IMR-90 (cell line): ENCODE measurements around the gene METTL24. TPM values are rescaled to one million over a fixed set of nuclear protein-coding genes. Genes with fewer than 3 reads are reported as not detected.

Source experiments
- ATAC-seq: fragments of 200-7000 bp; cut with Tn5 transposase; 2 replicates; pipeline ENCODE4 v1.9.1; 2020; ENCODE audit warnings: low read depth, mild to moderate bottlenecking, moderate library complexity
- BruUV-seq: library from RNA; stranded (reverse); fragments of 400-500 nt; replicated peaks from 2 replicates; lab custom pipeline; 2021; lab: Mats Ljungman, UMichigan
- CTCF ChIA-PET: fragments of 300-600 bp; formaldehyde crosslinking; extraction: SDS; loops from one replicate; lab custom pipeline; 2021; ENCODE audit warnings: antibody characterized with exemption; lab: Yijun Ruan, JAX
- POLR2A ChIA-PET: fragments of 300-600 bp; sonication (Branson Sonifier 250); formaldehyde crosslinking; loops from one replicate; lab custom pipeline; 2022; ENCODE audit warnings: antibody characterized with exemption; ENCODE audit not compliant: unreplicated experiment; lab: Charles Lee
- DNase-seq: peaks from one replicate; pipeline ENCODE4 v3.0.0; 2013
- H2AFZ ChIP-seq: replicated peaks from 2 replicates; pipeline ENCODE3; 2013; ENCODE audit warnings: low read length, mild to moderate bottlenecking; ENCODE audit not compliant: poor library complexity
- H2AK5ac ChIP-seq: 2 replicates; pipeline ENCODE4 v1.6.1; 2013; ENCODE audit warnings: low read depth, low read length, inconsistent platforms
- H2AK9ac ChIP-seq: replicated peaks from 2 replicates; pipeline ENCODE3; 2013; ENCODE audit warnings: mild to moderate bottlenecking, low read depth, low read length, moderate library complexity; ENCODE audit not compliant: poor library complexity
- H2BK120ac ChIP-seq: 2 replicates; pipeline ENCODE4 v1.6.1; 2013; ENCODE audit warnings: low read depth, low read length, inconsistent platforms
- H2BK15ac ChIP-seq: 3 replicates; pipeline ENCODE4 v1.6.1; 2013; ENCODE audit warnings: low read depth, low read length, inconsistent platforms
- H2BK20ac ChIP-seq: 2 replicates; pipeline ENCODE4 v1.6.1; 2013; ENCODE audit warnings: low read depth, mild to moderate bottlenecking, inconsistent platforms, low read length, moderate library complexity
- H2BK5ac ChIP-seq: 2 replicates; pipeline ENCODE4 v1.6.1; 2013; ENCODE audit warnings: mild to moderate bottlenecking, low read depth, low read length, inconsistent platforms; ENCODE audit not compliant: poor library complexity, severe bottlenecking
- H3K14ac ChIP-seq: replicated peaks from 2 replicates; pipeline ENCODE4 v1.6.1; 2013; ENCODE audit warnings: low read depth, low read length, inconsistent platforms
- H3K18ac ChIP-seq: 2 replicates; pipeline ENCODE4 v1.6.1; 2013; ENCODE audit warnings: low read depth, low read length, control low read depth
- H3K23ac ChIP-seq: 2 replicates; pipeline ENCODE4 v1.6.1; 2013; ENCODE audit warnings: low read depth, low read length, inconsistent platforms
- H3K27ac ChIP-seq: 2 replicates; pipeline ENCODE4 v1.5.1; 2013; ENCODE audit warnings: mild to moderate bottlenecking, control low read depth, low read length; ENCODE audit not compliant: insufficient read depth
- H3K27me3 ChIP-seq: 2 replicates; pipeline ENCODE4 v1.6.1; 2013; ENCODE audit warnings: low read length; ENCODE audit not compliant: control insufficient read depth, insufficient read depth
- H3K36me3 ChIP-seq: 2 replicates; pipeline ENCODE4 v1.6.1; 2013; ENCODE audit warnings: low read length, mixed read lengths; ENCODE audit not compliant: control insufficient read depth, insufficient read depth
- H3K4ac ChIP-seq: 2 replicates; pipeline ENCODE4 v1.6.1; 2013; ENCODE audit warnings: low read depth, low read length, inconsistent platforms
- H3K4me1 ChIP-seq: 2 replicates; pipeline ENCODE4 v1.6.1; 2013; ENCODE audit warnings: low read length, mixed read lengths; ENCODE audit not compliant: control insufficient read depth, insufficient read depth
- H3K4me2 ChIP-seq: 2 replicates; pipeline ENCODE4 v1.6.1; 2013; ENCODE audit warnings: low read depth, mild to moderate bottlenecking, control low read depth, low read length, moderate library complexity
- H3K4me3 ChIP-seq: 2 replicates; pipeline ENCODE4 v1.5.1; 2013; ENCODE audit warnings: low read depth, mild to moderate bottlenecking, control low read depth, low read length, moderate library complexity; ENCODE audit not compliant: insufficient read depth
- H3K56ac ChIP-seq: 2 replicates; pipeline ENCODE4 v1.6.1; 2013; ENCODE audit warnings: low read length, inconsistent platforms; ENCODE audit not compliant: insufficient read depth; ENCODE audit errors: extremely low read depth
- H3K79me1 ChIP-seq, 2 experiments: 2 replicates each; pipeline ENCODE4 v1.6.1; 2013; ENCODE audit warnings: low read length in 2 of 2, inconsistent platforms in 1 of 2, low read depth in 1 of 2
- H3K9ac ChIP-seq: 2 replicates; pipeline ENCODE4 v1.6.1; 2013; ENCODE audit warnings: low read depth, low read length, control low read depth
- H3K9me1 ChIP-seq: 2 replicates; pipeline ENCODE4 v1.6.1; 2013; ENCODE audit warnings: low read length, inconsistent platforms; ENCODE audit not compliant: insufficient read depth
- H3K9me3 ChIP-seq: 2 replicates; pipeline ENCODE4 v1.6.1; 2013; ENCODE audit warnings: low read length; ENCODE audit not compliant: control insufficient read depth, insufficient read depth
- H4K20me1 ChIP-seq: 2 replicates; pipeline ENCODE4 v1.6.1; 2013; ENCODE audit warnings: low read length, inconsistent platforms; ENCODE audit not compliant: insufficient read depth
- H4K5ac ChIP-seq: 2 replicates; pipeline ENCODE4 v1.6.1; 2013; ENCODE audit warnings: mild to moderate bottlenecking, low read depth, low read length, control low read depth
- H4K8ac ChIP-seq, 2 experiments: 2 replicates each; pipeline ENCODE4 v1.6.1; 2013; ENCODE audit warnings: low read depth in 2 of 2, low read length in 2 of 2, control low read depth in 1 of 2, inconsistent platforms in 1 of 2
- H4K91ac ChIP-seq: 2 replicates; pipeline ENCODE4 v1.6.1; 2013; ENCODE audit warnings: low read depth, low read length, inconsistent platforms; ENCODE audit not compliant: insufficient read depth
- CHD1 ChIP-seq: IDR thresholded peaks from 2 replicates; pipeline ENCODE4 v1.6.1; 2012; ENCODE audit warnings: low read depth, low read length, improper control_type of control experiment
- CTCF ChIP-seq: conservative IDR thresholded peaks from 2 replicates; pipeline ENCODE4 v1.5.1; 2012; ENCODE audit warnings: mild to moderate bottlenecking, low read depth, low read length, improper control_type of control experiment
- MAZ ChIP-seq: IDR thresholded peaks from 2 replicates; pipeline ENCODE4 v1.6.1; 2012; ENCODE audit warnings: low read depth, mild to moderate bottlenecking, low read length, improper control_type of control experiment, moderate library complexity, borderline replicate concordance
- POLR2A ChIP-seq: IDR thresholded peaks from 2 replicates; pipeline ENCODE4 v1.6.1; 2012; ENCODE audit warnings: mild to moderate bottlenecking, low read depth, low read length
- RFX5 ChIP-seq: IDR thresholded peaks from 2 replicates; pipeline ENCODE4 v1.8.0; 2012; ENCODE audit warnings: low read depth, mild to moderate bottlenecking, low read length, moderate library complexity
- WGBS, 2 experiments: methylation state at CpG; one replicate each; pipeline versions ENCODE4 v1.1.5 to v1.1.7; 2013; ENCODE audit warnings: missing lambda C conversion rate in 2 of 2; ENCODE audit not compliant: insufficient read length in 1 of 2; ENCODE audit errors: extremely low coverage in 2 of 2; 5-methylcytosine and 5-hydroxymethylcytosine counted together
- dilution Hi-C: fragments of 300-500 bp; cut with HindIII; formaldehyde crosslinking; loops from one replicate; pipeline ENCODE4 v1.14.3; 2018; ENCODE audit warnings: low sequenced_read_pairs; ENCODE audit not compliant: unreplicated experiment
- in situ Hi-C: fragments of 300-500 bp; cut with MboI; formaldehyde crosslinking; loops from 3 replicates; pipeline ENCODE4 v1.14.3; 2019; ENCODE audit warnings: low sequenced_read_pairs, inconsistent platforms, mixed read lengths
- intact Hi-C: fragments of 100-400 bp; cut with micrococcal nuclease; formaldehyde crosslinking; loops from 2 replicates; pipeline ENCODE4 v1.10.0; 2022
- polyA plus RNA-seq, 3 experiments: library from polyadenylated mRNA; depleted of rRNA; stranded (reverse); fragments of >200 nt; gene quantifications; 2 replicates each; pipeline ENCODE4 v1.2.3, GENCODE V29; 2012; ENCODE audit warnings: low replicate concordance in 1 of 3
- total RNA-seq: library from RNA; depleted of rRNA; stranded (reverse); fragments of >200 nt; gene quantifications from 2 replicates; pipeline ENCODE4 v1.2.3, GENCODE V29; 2012

Gene METTL24
- total and polyA plus RNA-seq, 2 of the 4 experiments (the other 2 are of a cell fraction) = not detected

DNA sequence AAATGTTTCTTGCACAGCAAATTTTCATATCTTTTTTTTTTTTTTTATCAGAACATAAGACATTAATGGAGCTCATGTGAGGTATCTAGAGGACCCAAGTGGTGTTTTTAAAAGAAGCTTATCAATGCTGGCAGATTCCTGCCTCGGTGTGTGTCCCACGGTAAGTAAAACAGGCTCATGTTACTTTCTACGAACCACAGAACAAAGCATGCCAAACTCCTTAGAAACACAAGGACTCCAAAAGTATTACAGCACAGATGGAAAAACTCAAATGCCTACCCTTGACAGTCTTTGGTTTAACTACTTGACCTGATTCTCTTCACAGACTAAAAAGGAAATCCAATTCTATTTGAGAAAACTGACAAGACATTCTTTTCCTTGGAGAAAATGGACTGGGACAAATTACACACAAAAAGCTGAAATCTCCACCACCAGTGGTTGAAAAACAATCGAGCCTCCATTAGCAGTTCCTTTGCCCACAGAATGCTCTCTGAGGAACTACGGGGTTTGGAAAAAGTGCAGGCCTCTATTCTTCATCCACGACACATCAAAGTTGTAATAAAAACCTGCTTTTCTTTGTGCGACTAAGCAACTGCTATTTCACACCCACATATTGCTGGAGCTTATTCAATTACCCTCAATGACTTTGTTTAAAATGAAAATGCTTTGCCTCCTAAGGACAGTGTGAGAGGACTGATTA, 5.4 kb downstream of the METTL24 start:
- no peak; the same call in 1 of the 2 replicates for ATAC-seq
- Histone ChIP-seq H3K4me3 (no peak overlapping the region), H2AK9ac (no peak overlapping the region), H3K27ac (no peak overlapping the region), H3K79me1 (no peaks in the 10 kb centered on the region), H3K36me3 (no peaks in the 10 kb centered on the region), H2BK20ac (no peak overlapping the region), H3K23ac (no peak overlapping the region), H4K91ac (no peak overlapping the region), H4K8ac (no peak overlapping the region), H3K9ac (no peak overlapping the region), H2AFZ (no peak overlapping the region), H3K14ac (no peak overlapping the region), H4K5ac (no peak overlapping the region), H3K56ac (no peak overlapping the region), H3K9me1 (no peaks in the 10 kb centered on the region), H2BK15ac (no peak overlapping the region), H3K18ac (no peak overlapping the region), H3K27me3 (peaks cover 22% of the 10 kb centered on the region), H2AK5ac (no peak overlapping the region), H3K4me2 (no peak overlapping the region), H2BK5ac (no peak overlapping the region), H3K4me1 (no peaks in the 10 kb centered on the region), H2BK120ac (no peak overlapping the region), H3K9me3 (no peaks in the 10 kb centered on the region), H4K20me1 (no peaks in the 10 kb centered on the region), H3K4ac (no peak overlapping the region)
- TF ChIP-seq MAZ = no peak
- TF ChIP-seq CTCF = no peak
- TF ChIP-seq RFX5 = no peak
- TF ChIP-seq POLR2A = no peak
- TF ChIP-seq CHD1 = no peak
- peak; percentile 19 for DNase-seq
- ChIA-PET POLR2A (interaction anchor here (0.6 kb wide), 1 partner anchor 166 kb away, joined by 4 read pairs; no protein-coding TSS in a partner anchor), CTCF (interaction anchor here (0.8 to 1.5 kb wide), 3 partner anchors 11 to 166 kb away, joined by 3 to 6 read pairs (median 5); no protein-coding TSS in a partner anchor)
- intact Hi-C loops (no loop called here), in situ Hi-C loops (no loop called here), dilution Hi-C loops (no loop called here)
- WGBS, 2 experiments = 17% methylated on average over 2 of the region's 7 CpGs; no CpG with 5 or more reads in 1 of the 2 experiments
- BruUV-seq = no TSS peak
